HG02763 (cell line): ENCODE results near the gene FKBP9.

Experiments
- ATAC-seq: cut with Tn5 transposase; IDR thresholded peaks from one replicate; pipeline ENCODE4 v1.9.1; 2021; ENCODE audit warnings: mild to moderate bottlenecking, moderate library complexity; ENCODE audit not compliant: unreplicated experiment

FKBP9 gene

GRCh38 chr7:33054261-33054964 lies 97.2 kb downstream of the FKBP9 start:
- no peak for ATAC-seq

- no peak for ATAC-seq
These were observed 97.9 kb downstream of the FKBP9 start for GRCh38 chr7:33055158-33055557.
